Heart left ventricle (tissue), 13 donors: ENCODE data around the gene COL4A5.

Experiments used
- CTCF ChIP-seq, 12 donors: fragments of 200-600 bp; sonication (generic) in 4 of 12; IDR thresholded peaks; one replicate each; pipeline versions ENCODE4 v1.5.0 to v1.8.0; 2018 to 2022; ENCODE audit warnings: antibody characterized with exemption in 12 of 12, mild to moderate bottlenecking in 5 of 12
- POLR2A ChIP-seq, 2 donors: fragments of 450-650 bp; IDR thresholded peaks; one replicate each; pipeline ENCODE4 v1.6.1; 2017; ENCODE audit warnings: antibody characterized with exemption in 2 of 2, mild to moderate bottlenecking in 2 of 2, moderate library complexity in 2 of 2
- donor health status: ischemic (EF 13 %, LVEDD 7.1; RV severe dilation, severe dysfunction).
- donor health status: DM: no; HTN: yes; CAD: no.
- donor health status: DM: no; HTN: no; CAD: no.
- donor health status: ischemic (EF 25% LVEDD 6.9; RV normal size, moderate dysfunction).
- donor health status: ischemic (EF 25% LVEDD 5.7; RV mildly dilated, moderate dysfunction).
- donor health status: ischemic (EF 35%, LVEDD 5.7; RV mildly dilated, moderate dysfunction).
- donor health status: nonischemic (EF 11% LVEDD 7.7; RV severe dilation, severe dysfunction).
- donor health status: DM: yes; HTN: yes; CAD: no.
- donor health status: PGD.
- donor health status: ischemic (EF 29% LVEDD 5.4; RV normal size, mild dysfunction).
- donor health status: nonischemic (EF 23%, LVEDD 6.1; RV moderate dilation, normal function).

- TF ChIP-seq POLR2A (IDR thresholded peaks at IDR 0.05) = no peak
- no peak for TF ChIP-seq CTCF (IDR thresholded peaks at IDR 0.05)
These were observed 294.8 kb downstream of the COL4A5 start for GRCh38 chrX:108734426-108734825.
